HG03139 (cell line): ENCODE data around the gene TFEB.
A peak's percentile ranks its signal among the peaks of the same experiment; 100 is the strongest.

Experiments used
- ATAC-seq: cut with Tn5 transposase; IDR thresholded peaks from one replicate; pipeline ENCODE4 v1.9.1; 2021; ENCODE audit not compliant: unreplicated experiment

TFEB gene

DNA sequence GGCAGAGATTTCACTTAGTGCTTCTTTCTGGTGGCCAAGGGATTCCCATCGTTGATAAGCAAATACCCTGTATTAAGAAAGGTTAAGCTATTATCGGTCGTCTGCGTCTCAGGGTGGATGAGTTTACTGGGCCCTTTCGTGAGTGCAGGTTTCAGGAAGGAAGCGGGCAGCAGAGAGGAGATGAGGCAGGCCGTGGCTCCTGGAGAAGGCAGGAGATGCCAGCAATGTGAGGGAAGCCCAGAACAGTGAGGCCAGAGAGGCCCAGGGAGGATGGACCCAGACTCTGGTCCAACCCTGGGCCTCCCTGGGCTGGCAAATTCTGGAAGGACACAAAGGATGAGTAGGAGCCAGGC lies 11.2 kb downstream of the TFEB start:
- ATAC-seq: no peak

DNA sequence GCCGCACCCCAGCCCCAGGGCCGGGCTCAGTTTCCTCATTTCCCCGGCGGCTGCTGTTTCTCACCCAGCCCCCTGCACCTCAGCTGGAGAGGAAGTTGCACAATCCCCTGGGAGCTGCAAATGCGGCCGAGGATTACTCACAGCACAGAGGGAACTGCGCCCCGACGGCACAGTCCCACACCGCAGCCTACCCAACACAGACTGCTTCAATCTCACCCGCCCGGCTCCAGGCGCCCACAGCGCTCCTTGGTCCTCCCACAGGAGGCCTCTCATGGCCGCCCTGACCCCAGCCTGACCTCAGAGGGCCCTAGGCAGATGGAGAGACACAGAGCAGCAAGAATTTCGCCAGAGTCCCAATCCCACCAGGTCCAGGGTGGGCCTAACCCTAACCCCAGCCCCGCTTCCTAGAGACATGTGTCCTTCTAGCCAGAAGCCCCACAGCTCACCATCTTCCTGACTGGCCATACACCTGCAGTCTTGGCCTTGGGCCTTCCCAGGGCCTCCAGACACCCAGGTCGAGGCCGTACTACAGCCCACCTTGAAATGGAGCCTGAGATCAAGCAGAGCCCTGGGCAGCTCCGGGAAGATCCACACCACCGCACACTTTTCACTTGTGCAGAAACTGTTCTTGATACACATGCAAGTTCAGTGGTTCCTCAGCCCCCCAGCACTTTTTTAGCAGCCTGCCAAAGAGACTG lies 11.7 kb downstream of the TFEB start:
- peak; percentile 58 for ATAC-seq

DNA sequence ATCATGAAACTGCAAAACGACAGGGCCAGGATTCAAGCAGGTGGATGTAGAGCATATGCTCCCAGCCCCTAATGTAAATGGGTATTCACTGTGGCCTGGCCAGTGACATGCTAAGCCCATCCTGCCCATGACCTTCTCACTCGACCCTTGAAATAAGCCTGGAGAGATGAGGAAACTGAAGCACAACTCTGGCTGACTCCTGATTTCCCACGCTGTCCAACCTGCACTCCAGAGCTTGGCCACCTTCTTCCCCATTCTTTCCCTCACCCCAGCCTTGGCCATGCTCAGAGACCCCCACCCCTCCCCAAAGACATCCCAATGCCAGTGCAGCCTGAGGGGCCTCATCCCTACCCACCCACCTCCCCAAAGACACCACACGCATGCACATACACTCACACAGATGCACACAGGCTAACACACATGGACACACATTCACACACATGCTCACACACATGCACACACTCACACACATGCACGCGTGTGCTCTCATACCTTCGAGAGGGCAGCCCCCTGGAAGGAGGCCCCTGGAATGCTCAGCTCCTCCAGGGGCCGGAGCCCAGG lies 12.4 kb downstream of the TFEB start:
- ATAC-seq: no peak

DNA sequence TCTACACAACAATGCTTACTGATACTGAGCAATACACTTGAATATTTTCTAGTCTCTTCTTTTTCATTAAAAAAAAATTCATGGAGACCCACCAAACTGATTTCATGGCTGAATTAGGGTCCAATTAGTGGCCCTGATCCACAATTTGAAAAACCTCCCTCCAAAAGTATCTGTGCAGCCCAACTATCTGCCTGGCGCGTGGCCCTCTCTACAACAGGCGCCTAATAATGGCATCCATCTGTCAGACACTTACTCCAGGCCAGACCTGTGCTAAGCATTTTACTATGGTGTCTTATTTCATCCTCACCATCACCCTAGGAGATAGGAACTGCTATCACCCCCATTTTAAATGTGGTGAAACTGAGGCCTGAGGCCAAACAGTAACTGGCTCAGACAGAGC lies 14.0 kb downstream of the TFEB start:
- ATAC-seq: no peak

DNA sequence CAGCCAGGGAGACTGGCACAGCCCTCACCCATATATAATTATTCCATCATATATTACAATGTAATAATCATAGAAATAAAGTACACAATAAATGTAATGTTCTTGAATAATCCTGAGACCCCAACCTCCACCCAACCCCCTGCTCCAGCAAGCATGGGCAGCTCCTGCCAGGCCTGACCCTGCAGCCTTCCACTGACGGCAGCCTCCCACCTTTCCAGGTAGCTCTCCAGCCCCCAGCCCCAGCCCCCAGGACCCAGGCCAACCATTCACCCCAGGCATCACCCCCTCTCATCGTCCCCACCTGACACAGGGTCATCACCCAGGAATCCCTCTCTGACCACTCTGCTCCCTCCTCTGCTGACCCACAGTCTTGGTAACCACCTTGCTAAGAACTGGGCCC lies 14.6 kb downstream of the TFEB start:
- no peak for ATAC-seq

- no peak for ATAC-seq
These were observed 15.2 kb downstream of the TFEB start for GRCh38 chr6:41720262-41720620.

DNA sequence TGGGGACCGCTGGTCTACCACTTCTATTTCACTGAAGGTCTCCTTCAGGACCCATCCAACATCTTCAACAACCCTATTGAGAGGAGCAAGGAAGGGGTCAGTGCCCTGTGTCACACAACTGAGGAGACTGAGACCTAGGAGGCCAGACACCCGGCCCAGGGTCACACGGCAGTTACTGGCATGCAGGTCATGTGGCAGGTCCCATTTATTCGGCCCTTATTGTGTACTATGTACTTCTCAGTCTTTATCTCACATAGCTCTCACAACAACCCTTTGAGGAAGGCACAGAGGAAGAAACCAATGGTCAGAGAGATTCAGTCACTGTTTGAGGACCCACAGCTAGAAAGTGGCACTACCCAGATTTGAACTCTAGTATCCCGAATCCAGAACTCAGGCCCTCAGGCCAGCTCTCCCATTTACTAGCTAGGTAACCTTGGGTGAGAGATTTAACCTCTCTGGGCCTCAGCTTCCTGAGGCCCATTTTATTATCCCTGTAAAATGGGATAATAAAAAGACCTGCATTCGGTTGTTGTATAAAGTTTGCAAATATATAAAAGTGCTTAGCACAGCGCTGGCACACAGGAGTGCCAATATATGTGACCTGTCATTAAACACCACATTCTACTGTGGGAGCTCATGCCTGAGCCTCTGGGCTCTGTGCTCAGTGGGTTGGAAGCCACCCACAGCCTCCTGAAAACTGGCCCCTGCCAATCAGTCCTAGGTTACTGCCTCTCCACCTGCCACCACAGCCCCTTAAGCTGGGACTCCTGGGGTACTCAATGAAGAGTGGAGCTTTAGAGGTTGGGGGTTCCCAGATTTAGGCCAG lies 15.8 kb downstream of the TFEB start:
- ATAC-seq: no peak

- no peak for ATAC-seq
These were observed 16.6 kb downstream of the TFEB start for GRCh38 chr6:41718828-41719227.

GRCh38 chr6:41717392-41717736 lies 18.0 kb downstream of the TFEB start:
- no peak for ATAC-seq

DNA sequence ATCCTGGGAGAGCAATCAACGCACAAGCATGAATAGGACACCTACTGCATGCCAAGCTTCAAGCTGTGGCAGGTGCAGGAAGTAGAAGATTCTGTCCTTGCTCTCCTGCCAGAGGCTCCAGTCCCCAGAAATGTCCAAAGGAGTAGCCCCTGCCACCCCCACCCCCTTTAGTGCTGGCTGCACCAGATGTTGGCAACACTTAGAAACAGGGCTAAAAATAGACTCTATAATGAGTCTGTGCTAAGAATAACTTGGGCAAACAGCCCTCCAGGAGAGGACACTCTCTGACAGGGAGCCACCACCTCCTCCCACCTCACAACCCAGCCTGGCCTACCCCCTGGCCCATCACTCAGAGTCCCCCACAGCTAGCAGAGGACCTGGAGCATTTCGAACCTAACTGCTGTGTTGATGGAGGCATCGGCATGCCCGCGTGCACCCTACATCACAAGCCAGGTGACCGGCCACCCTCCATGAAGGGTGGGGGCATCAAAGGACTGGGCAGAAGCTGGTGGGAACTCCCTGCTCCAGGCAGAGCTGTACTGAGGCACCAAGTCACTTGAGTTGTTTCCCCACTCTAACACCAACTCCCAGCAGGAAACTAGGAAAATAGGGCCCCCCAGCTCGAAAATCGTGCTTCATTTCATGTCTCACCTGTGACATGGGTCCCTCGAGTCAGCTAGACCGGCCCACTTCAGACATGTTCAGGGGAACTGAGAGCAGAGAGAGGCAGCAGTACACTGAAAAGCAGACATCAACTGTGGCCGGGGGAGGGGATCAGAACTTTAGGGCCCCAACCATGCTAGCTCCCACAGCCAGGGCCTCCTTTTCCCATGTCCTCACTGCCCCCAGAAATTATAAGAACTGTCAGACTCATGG lies 18.7 kb downstream of the TFEB start:
- ATAC-seq: no peak

DNA sequence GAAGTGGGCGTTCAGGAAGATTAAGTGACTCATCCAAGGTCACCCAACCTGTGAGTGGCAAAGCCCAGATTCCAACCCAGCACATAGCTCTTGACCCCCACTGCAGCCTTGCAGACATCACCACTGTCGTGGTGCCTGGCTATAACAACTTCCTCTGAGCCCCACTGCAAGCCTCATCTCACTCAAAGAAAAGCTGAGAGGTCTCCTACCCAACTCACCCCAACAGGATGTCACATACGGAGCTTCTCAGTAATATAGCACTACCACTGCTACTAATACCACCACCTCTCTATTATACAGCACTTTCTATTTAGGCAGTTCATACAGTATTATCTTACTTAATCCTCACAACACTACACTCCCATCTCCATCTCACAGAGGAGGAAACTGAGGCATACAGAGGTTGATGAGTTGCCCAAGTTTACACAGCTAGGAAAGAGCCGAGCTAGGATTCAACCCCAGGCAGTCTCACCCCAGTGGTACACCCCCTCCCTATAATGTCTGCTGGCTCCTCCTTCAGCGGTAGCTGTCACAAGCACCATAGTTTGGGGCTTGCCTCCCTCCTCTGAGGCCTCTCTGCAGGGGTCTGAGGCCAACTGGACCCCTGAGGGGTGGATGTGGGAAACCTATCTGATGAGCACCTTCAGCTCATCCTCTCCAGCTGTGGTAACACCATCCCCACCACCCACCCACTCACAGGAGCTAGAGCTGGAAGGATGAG lies 19.5 kb downstream of the TFEB start:
- no peak for ATAC-seq

GRCh38 chr6:41714556-41715273 lies 20.7 kb downstream of the TFEB start:
- ATAC-seq: no peak

DNA sequence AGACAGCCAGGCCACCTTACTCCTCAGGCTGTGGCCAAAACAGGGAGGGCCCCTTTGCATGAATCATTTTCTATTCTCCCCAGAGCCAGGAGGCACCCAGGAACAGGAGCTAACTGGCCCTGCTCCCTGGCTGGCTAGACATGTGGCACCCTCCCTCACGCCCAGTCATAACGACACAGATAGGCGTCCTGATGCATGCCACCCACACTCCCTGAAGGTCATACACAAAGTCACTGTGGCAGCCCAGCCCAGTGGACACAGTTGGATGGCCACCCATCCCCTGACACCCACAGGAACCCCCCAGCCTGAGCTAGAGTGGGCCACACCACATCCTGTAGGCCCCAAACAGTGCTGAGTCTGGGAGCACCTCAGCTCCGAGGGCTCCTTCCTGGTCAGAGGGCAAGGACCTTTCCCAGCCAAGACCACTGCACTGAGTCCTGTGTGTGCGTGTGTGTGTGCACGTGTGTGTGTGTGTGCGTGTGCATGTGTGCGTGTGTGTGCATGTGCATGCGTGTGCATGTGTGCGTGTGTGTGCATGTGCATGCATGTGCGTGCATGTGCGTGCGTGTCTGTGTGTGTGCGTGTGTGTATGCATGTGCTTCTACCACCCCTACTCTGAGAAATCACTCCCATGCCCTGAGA lies 21.6 kb downstream of the TFEB start:
- ATAC-seq: no peak

GRCh38 chr6:41713159-41713649 lies 22.2 kb downstream of the TFEB start:
- no peak for ATAC-seq

DNA sequence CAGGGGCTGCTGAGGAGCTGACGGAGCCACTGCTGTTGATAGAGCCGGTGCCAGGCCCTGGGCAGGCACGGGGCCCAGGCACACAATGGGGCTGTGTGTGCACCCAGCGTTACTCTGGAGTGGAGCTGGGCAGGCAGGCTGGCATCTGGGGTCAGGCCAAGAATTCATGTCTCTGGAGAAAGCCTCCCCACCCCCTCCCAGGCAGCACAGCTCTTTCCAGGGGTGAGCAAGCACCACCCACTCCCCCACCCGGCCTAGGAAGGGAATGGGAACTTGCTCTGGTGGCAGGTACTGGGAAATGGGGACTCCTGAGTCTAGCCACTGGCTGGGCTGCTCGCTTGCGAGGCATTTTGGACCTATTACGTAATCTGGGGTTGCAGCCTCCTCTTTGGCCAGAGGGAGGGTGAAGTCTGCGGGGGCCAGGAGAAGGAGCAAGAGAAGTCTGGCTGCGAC lies 22.7 kb downstream of the TFEB start:
- ATAC-seq: no peak

GRCh38 chr6:41711323-41712038 lies 23.9 kb downstream of the TFEB start:
- ATAC-seq: no peak

DNA sequence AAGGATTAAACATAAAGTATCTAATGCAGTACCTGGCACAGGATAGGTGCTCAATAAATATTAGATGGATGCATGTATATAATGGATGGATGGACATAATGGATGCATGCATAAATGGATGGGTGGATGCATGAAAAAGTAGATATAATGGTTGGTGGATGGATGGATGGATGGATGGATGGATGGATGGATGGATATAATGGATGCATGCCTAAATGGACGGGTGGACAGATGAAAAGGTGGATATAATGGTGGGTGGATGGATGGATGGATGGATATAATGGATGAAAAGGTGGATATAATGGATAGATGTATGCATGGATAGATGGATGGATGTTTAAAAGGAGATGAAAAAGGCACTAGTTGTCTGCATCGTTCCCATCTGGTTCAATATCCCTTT lies 26.0 kb downstream of the TFEB start:
- no peak for ATAC-seq

DNA sequence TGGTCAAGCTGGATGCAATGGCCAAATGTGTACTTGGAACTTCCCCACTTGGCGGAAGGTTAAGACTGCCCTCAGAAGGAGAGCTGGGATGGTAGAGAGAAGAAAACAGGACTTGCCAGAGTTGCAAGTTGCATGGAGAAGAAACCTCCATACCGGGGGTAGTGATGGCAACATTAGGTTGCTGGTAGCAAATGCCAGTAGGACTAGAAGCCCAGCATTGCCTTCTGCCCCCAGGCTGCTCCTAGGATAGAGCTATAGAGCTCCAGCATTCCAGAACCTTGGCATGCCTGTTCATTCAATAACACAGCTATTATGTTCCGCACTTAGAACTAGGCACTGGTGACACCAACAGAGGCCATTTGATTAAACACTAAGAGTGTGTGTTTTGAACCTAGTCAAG lies 26.6 kb downstream of the TFEB start:
- ATAC-seq: no peak
